ENCODE results near the gene MB21D2.

MB21D2 gene

DNA sequence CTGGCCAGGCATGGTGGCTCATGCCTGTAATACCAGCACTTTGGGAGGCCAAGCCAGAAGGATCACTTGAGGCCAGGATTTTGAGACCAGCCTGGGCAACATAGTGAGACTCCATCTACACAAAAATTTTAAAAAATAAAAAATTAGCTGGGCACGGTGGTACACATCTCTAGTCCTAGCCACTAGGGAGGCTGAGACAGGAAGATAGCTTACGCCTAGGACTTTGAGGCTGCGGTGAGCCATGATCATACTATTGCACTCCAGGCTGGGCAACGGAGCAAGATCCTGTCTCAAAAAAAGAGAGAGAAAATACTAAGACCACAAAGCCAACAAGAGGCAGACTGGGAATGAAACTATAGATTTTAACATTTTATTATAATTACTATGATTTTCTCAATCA, 4.1 kb downstream of the MB21D2 start:
- CTCF ChIA-PET: interaction anchor here (2.2 to 7.6 kb wide), 2 partner anchors 25 to 98 kb away, joined by 10 to 73 read pairs; no protein-coding TSS in a partner anchor
- Histone ChIP-seq H3K4me1 (ENCODE audit: control insufficient read depth, insufficient read depth, low read length) (0 out of 2 replicates have a peak, but pooled peaks cover 2% of the 10 kb centered on the region), H3K27ac (ENCODE audit: extremely low read depth, low read depth, low read length) (no peak overlapping the region), H3K36me3 (ENCODE audit: control insufficient read depth in 2 of 2, insufficient read depth in 1 of 2, low read length in 2 of 2) (no peaks in the 10 kb centered on the region), H3K9me3 (ENCODE audit: control insufficient read depth, insufficient read depth, low read depth, low read length) (no peaks in the 10 kb centered on the region), H3K4me3 (ENCODE audit: low read depth, low read length) (no peak overlapping the region)
- POLR2A ChIA-PET: interaction anchor here (1.1 kb wide), 1 partner anchor 10 kb away, joined by 3 read pairs; no protein-coding TSS in a partner anchor
- no peak for TF ChIP-seq ZNF837 (tag by site-specific recombination; IDR thresholded peaks at IDR 0.05)
- no peak for TF ChIP-seq SCRT1 (tag by site-specific recombination; IDR thresholded peaks at IDR 0.05; ENCODE audit: borderline replicate concordance)
- TF ChIP-seq ZNF121 (tag by site-specific recombination; IDR thresholded peaks at IDR 0.05): peak; percentile 70

DNA sequence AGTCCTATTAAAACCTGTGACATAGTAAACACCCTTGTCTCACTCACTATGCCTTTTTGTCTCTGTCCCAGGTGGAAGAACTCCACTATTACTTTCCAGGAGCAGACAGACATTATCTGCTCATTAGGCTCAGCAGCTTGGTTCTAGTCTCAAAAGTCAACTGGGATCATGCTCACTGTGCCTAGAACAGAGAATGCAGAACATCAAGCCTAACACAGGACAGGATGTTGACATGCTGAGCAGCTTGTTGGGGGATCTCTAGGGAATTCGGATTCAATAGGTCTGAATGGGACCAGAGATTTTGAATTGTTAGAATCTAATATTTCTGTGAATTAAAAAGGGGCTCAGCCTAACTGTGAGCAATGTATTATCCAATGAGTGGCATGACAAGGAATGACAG, 6.4 kb downstream of the MB21D2 start:
- H3K9me3 ChIP-seq (ENCODE audit: control insufficient read depth, insufficient read depth, low read depth, low read length): no peaks in the 10 kb centered on the region
- TF ChIP-seq, protein P1, sequence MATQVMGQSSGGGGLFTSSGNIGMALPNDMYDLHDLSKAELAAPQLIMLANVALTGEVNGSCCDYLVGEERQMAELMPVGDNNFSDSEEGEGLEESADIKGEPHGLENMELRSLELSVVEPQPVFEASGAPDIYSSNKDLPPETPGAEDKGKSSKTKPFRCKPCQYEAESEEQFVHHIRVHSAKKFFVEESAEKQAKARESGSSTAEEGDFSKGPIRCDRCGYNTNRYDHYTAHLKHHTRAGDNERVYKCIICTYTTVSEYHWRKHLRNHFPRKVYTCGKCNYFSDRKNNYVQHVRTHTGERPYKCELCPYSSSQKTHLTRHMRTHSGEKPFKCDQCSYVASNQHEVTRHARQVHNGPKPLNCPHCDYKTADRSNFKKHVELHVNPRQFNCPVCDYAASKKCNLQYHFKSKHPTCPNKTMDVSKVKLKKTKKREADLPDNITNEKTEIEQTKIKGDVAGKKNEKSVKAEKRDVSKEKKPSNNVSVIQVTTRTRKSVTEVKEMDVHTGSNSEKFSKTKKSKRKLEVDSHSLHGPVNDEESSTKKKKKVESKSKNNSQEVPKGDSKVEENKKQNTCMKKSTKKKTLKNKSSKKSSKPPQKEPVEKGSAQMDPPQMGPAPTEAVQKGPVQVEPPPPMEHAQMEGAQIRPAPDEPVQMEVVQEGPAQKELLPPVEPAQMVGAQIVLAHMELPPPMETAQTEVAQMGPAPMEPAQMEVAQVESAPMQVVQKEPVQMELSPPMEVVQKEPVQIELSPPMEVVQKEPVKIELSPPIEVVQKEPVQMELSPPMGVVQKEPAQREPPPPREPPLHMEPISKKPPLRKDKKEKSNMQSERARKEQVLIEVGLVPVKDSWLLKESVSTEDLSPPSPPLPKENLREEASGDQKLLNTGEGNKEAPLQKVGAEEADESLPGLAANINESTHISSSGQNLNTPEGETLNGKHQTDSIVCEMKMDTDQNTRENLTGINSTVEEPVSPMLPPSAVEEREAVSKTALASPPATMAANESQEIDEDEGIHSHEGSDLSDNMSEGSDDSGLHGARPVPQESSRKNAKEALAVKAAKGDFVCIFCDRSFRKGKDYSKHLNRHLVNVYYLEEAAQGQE (tag by site-specific recombination; IDR thresholded peaks at IDR 0.05): 0 out of 2 replicates have a peak, but pooled peaks have one; percentile 55
- TF ChIP-seq ZNF555 (tag by site-specific recombination; conservative IDR thresholded peaks at IDR 0.05): no peak
- peaks cover 5% of the 10 kb centered on the region for H3K4me1 ChIP-seq (ENCODE audit: control insufficient read depth, insufficient read depth, low read length)
- no peak overlapping the region for H3K27ac ChIP-seq (ENCODE audit: extremely low read depth, low read depth, low read length)
- H3K4me3 ChIP-seq (ENCODE audit: low read depth, low read length): no peak overlapping the region
- no peaks in the 10 kb centered on the region for H3K36me3 ChIP-seq (ENCODE audit: control insufficient read depth in 2 of 2, insufficient read depth in 1 of 2, low read length in 2 of 2)
- POLR2A ChIA-PET: no interaction called here
- CTCF ChIA-PET: no interaction called here

DNA sequence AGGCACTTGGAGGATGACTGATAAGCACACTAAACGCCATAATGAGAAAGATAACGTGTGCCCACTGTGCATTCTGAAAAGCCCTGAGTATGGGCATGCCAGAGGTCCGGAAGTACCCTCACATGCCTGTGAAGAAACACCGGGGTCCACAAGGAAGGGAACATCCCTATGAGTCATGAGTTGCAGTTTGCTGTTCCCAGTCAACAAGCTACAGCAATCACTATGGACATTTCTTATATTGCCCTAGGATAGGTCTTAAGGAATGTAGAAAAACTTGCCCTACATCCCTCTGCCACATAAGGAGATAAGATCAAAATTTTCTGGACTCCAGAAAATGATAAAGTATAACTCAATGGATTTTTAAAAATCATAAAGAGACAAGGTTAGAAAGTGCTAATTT, 9.9 kb downstream of the MB21D2 start:
- POLR2A ChIA-PET: no interaction called here
- no peak overlapping the region for H3K27ac ChIP-seq (ENCODE audit: extremely low read depth, low read depth, low read length)
- CTCF ChIA-PET: interaction anchor here (0.6 to 2.0 kb wide), 4 partner anchors 19 to 149 kb away, joined by 3 to 5 read pairs (median 4); no protein-coding TSS in a partner anchor
- H3K4me1 ChIP-seq (ENCODE audit: control insufficient read depth, insufficient read depth, low read length): peaks cover 6% of the 10 kb centered on the region
- H3K36me3 ChIP-seq (ENCODE audit: control insufficient read depth in 2 of 2, insufficient read depth in 1 of 2, low read length in 2 of 2): no peaks in the 10 kb centered on the region
- no peak overlapping the region for H3K4me3 ChIP-seq (ENCODE audit: low read depth, low read length)
- H3K9me3 ChIP-seq (ENCODE audit: control insufficient read depth, insufficient read depth, low read depth, low read length): no peaks in the 10 kb centered on the region
- TF ChIP-seq SCRT1 (tag by site-specific recombination; IDR thresholded peaks at IDR 0.05; ENCODE audit: borderline replicate concordance) (no peak), ZNF133 (tag by site-specific recombination; IDR thresholded peaks at IDR 0.05) (no peak), MZF1 (tag by site-specific recombination; IDR thresholded peaks at IDR 0.05; ENCODE audit: borderline replicate concordance) (no peak), KLF9 (tag by site-specific recombination; IDR thresholded peaks at IDR 0.05; ENCODE audit: low read depth) (no peak), ZNF571 (tag by site-specific recombination; IDR thresholded peaks at IDR 0.05) (no peak), ZNF274 (IDR thresholded peaks at IDR 0.05; ENCODE audit: low read length) (no peak), ZNF274 (tag by site-specific recombination; IDR thresholded peaks at IDR 0.05; ENCODE audit: borderline replicate concordance) (no peak), GFI1B (tag by site-specific recombination; IDR thresholded peaks at IDR 0.05) (no peak), ZNF768 (tag by site-specific recombination; IDR thresholded peaks at IDR 0.05) (no peak)
- TF ChIP-seq, protein P2, sequence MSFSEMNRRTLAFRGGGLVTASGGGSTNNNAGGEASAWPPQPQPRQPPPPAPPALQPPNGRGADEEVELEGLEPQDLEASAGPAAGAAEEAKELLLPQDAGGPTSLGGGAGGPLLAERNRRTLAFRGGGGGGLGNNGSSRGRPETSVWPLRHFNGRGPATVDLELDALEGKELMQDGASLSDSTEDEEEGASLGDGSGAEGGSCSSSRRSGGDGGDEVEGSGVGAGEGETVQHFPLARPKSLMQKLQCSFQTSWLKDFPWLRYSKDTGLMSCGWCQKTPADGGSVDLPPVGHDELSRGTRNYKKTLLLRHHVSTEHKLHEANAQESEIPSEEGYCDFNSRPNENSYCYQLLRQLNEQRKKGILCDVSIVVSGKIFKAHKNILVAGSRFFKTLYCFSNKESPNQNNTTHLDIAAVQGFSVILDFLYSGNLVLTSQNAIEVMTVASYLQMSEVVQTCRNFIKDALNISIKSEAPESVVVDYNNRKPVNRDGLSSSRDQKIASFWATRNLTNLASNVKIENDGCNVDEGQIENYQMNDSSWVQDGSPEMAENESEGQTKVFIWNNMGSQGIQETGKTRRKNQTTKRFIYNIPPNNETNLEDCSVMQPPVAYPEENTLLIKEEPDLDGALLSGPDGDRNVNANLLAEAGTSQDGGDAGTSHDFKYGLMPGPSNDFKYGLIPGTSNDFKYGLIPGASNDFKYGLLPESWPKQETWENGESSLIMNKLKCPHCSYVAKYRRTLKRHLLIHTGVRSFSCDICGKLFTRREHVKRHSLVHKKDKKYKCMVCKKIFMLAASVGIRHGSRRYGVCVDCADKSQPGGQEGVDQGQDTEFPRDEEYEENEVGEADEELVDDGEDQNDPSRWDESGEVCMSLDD (tag by site-specific recombination; IDR thresholded peaks at IDR 0.05): no peak
- TF ChIP-seq, protein P3, sequence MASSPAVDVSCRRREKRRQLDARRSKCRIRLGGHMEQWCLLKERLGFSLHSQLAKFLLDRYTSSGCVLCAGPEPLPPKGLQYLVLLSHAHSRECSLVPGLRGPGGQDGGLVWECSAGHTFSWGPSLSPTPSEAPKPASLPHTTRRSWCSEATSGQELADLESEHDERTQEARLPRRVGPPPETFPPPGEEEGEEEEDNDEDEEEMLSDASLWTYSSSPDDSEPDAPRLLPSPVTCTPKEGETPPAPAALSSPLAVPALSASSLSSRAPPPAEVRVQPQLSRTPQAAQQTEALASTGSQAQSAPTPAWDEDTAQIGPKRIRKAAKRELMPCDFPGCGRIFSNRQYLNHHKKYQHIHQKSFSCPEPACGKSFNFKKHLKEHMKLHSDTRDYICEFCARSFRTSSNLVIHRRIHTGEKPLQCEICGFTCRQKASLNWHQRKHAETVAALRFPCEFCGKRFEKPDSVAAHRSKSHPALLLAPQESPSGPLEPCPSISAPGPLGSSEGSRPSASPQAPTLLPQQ (tag by site-specific recombination; IDR thresholded peaks at IDR 0.05): no peak
- TF ChIP-seq, protein P4, sequence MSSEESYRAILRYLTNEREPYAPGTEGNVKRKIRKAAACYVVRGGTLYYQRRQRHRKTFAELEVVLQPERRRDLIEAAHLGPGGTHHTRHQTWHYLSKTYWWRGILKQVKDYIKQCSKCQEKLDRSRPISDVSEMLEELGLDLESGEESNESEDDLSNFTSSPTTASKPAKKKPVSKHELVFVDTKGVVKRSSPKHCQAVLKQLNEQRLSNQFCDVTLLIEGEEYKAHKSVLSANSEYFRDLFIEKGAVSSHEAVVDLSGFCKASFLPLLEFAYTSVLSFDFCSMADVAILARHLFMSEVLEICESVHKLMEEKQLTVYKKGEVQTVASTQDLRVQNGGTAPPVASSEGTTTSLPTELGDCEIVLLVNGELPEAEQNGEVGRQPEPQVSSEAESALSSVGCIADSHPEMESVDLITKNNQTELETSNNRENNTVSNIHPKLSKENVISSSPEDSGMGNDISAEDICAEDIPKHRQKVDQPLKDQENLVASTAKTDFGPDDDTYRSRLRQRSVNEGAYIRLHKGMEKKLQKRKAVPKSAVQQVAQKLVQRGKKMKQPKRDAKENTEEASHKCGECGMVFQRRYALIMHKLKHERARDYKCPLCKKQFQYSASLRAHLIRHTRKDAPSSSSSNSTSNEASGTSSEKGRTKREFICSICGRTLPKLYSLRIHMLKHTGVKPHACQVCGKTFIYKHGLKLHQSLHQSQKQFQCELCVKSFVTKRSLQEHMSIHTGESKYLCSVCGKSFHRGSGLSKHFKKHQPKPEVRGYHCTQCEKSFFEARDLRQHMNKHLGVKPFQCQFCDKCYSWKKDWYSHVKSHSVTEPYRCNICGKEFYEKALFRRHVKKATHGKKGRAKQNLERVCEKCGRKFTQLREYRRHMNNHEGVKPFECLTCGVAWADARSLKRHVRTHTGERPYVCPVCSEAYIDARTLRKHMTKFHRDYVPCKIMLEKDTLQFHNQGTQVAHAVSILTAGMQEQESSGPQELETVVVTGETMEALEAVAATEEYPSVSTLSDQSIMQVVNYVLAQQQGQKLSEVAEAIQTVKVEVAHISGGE (tag by site-specific recombination; conservative IDR thresholded peaks at IDR 0.05; ENCODE audit: low read depth): no peak
- TF ChIP-seq, protein P5, sequence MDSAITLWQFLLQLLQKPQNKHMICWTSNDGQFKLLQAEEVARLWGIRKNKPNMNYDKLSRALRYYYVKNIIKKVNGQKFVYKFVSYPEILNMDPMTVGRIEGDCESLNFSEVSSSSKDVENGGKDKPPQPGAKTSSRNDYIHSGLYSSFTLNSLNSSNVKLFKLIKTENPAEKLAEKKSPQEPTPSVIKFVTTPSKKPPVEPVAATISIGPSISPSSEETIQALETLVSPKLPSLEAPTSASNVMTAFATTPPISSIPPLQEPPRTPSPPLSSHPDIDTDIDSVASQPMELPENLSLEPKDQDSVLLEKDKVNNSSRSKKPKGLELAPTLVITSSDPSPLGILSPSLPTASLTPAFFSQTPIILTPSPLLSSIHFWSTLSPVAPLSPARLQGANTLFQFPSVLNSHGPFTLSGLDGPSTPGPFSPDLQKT (IDR thresholded peaks at IDR 0.05; ENCODE audit: borderline replicate concordance, low read depth, low read length): no peak

Measured in HEK293 (cell line).